ENCODE data around the gene REXO1.

DNA sequence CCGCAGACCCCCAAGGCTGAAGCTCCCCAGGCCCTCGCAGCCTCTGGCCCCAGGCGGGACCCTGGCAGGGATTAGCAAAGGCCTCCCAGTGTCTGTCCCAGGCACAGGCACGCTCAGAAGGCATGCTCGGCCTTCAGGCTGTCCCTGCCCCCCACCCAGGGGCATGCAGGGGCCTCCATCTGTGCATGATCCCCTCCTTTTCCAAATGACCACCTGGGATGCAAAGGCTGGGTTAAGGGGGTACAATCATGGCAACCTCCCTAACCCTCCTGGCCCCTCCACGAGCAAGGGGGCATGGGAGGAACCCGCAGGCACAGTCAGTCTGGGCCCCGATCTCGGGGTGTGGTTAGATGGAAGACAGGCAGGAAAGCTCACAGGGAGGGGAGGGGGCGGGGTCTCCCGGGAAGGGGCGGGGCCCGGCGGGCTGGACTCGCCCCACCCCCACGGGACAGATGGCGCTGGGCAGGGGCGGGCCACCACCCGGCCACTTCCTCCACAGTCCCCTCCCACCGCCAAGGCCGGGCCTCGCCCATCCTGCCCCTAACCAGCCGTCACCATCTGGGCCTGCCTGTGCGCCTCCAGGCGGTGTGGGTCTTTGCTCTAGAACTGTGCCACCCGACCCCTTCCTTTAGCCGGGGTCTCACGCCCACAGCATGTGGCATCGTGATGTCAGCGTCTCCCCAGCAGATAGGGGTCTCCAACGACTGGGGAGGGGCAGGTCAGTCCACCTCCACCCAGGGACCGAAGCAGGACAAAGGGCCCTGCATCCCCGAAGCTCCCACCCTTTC, 7.0 kb upstream of the REXO1 start:
- TF ChIP-seq POLR2A (IDR thresholded peaks at IDR 0.05; ENCODE audit: low read length) (peak; percentile 85), GATA1 (IDR thresholded peaks at IDR 0.05; ENCODE audit: low read depth, low read length) (no peak)

All from erythroblast (primary cell).